Caco-2 (cell line): ENCODE data around the gene PLCXD1. TPM values are rescaled to one million over a fixed set of nuclear protein-coding genes. Genes with fewer than 3 reads are reported as not detected.

Experiments used
- BruUV-seq: library from RNA; stranded (reverse); fragments of 400-500 nt; replicated peaks from 2 replicates; lab custom pipeline; 2021; lab: Mats Ljungman, UMichigan
- CTCF ChIA-PET: fragments of 300-600 bp; sonication (Branson Sonifier 250); formaldehyde crosslinking; loops from one replicate; lab custom pipeline; 2022; ENCODE audit warnings: antibody characterized with exemption; lab: Charles Lee
- POLR2A ChIA-PET: fragments of 300-600 bp; sonication (Branson Sonifier 250); formaldehyde crosslinking; loops from one replicate; lab custom pipeline; 2022; ENCODE audit warnings: antibody characterized with exemption; lab: Charles Lee
- DNase-seq, 2 experiments: peaks; one replicate each; pipeline versions ENCODE4 v3.0.0 to v3.0.0-alpha.2; 2020 to 2022
- H3K27me3 ChIP-seq: replicated peaks from 2 replicates; pipeline ENCODE4 v1.6.0; 2011; ENCODE audit warnings: low read length; ENCODE audit not compliant: control insufficient read depth, insufficient read depth
- H3K36me3 ChIP-seq: 2 replicates; pipeline ENCODE4 v1.5.1; 2011; ENCODE audit warnings: low read length; ENCODE audit not compliant: control insufficient read depth, insufficient read depth
- H3K4me1 ChIP-seq: fragments of 250-450 bp; sonication (Bioruptor Pico); 2 replicates; pipeline ENCODE4 v1.5.1; 2020; ENCODE audit warnings: mild to moderate bottlenecking
- H3K4me3 ChIP-seq: 2 replicates; pipeline ENCODE4 v1.5.1; 2011; ENCODE audit warnings: low read depth, mild to moderate bottlenecking, control low read depth, low read length
- H3K9me3 ChIP-seq: fragments of 250-450 bp; sonication (Bioruptor Pico); 2 replicates; pipeline ENCODE4 v1.5.1; 2020; ENCODE audit warnings: mild to moderate bottlenecking, moderate library complexity
- H3K27ac Mint-ChIP-seq: one replicate; pipeline ENCODE4 v1.8.0; 2022; ENCODE audit warnings: mixed read lengths; ENCODE audit not compliant: unreplicated experiment
- H3K27me3 Mint-ChIP-seq: one replicate; pipeline ENCODE4 v1.8.0; 2022; ENCODE audit warnings: mixed read lengths; ENCODE audit not compliant: insufficient read depth, unreplicated experiment
- H3K36me3 Mint-ChIP-seq: one replicate; pipeline ENCODE4 v1.8.0; 2022; ENCODE audit warnings: mild to moderate bottlenecking, mixed read lengths; ENCODE audit not compliant: insufficient read depth, unreplicated experiment
- H3K4me1 Mint-ChIP-seq: one replicate; pipeline ENCODE4 v1.8.0; 2022; ENCODE audit warnings: low read depth, mixed read lengths; ENCODE audit not compliant: unreplicated experiment
- H3K4me3 Mint-ChIP-seq: one replicate; pipeline ENCODE4 v1.8.0; 2022; ENCODE audit warnings: mild to moderate bottlenecking, moderate library complexity, mixed read lengths; ENCODE audit not compliant: unreplicated experiment
- H3K9me3 Mint-ChIP-seq: one replicate; pipeline ENCODE4 v1.8.0; 2022; ENCODE audit warnings: mixed read lengths; ENCODE audit not compliant: unreplicated experiment
- CTCF ChIP-seq, 2 experiments: fragments of 200-600 bp in 1 of 2; IDR thresholded peaks; 1 replicate in 1 of 2; 2 replicates in 1 of 2; pipeline versions ENCODE4 v1.5.1 to v1.8.0; 2011 to 2022; ENCODE audit warnings: antibody characterized with exemption in 1 of 2, control low read depth in 1 of 2, inconsistent platforms in 1 of 2, low read depth in 1 of 2, low read length in 1 of 2, mild to moderate bottlenecking in 1 of 2, moderate library complexity in 1 of 2; ENCODE audit not compliant: insufficient read depth in 1 of 2, severe bottlenecking in 1 of 2, unreplicated experiment in 1 of 2
- intact Hi-C: fragments of 100-400 bp; cut with micrococcal nuclease; formaldehyde crosslinking; loops from one replicate; pipeline ENCODE4 v1.10.0; 2022; ENCODE audit not compliant: unreplicated experiment
- total RNA-seq: library from RNA; stranded (reverse); gene quantifications from 2 replicates; pipeline ENCODE4 v1.2.3, GENCODE V29; 2022

Gene PLCXD1
- total RNA-seq, 1 experiment from 2014 or later: 53.9 TPM

- H3K4me1 Mint-ChIP-seq: no peaks in the 10 kb centered on the region
- no peaks in the 10 kb centered on the region; the same call in 1 of the 2 replicates for H3K36me3 ChIP-seq
- ChIA-PET POLR2A (no interaction called here), CTCF (no interaction called here)
- peaks cover 7% of the 10 kb centered on the region; the same call in 1 of the 2 replicates for H3K9me3 ChIP-seq
- peaks cover 10% of the 10 kb centered on the region for H3K9me3 Mint-ChIP-seq
- no peaks in the 10 kb centered on the region for H3K4me1 ChIP-seq
- intact Hi-C loops: no loop called here
- no peak for DNase-seq
- no peak overlapping the region for H3K4me3 ChIP-seq
- H3K27ac Mint-ChIP-seq: no peak overlapping the region
- no peaks in the 10 kb centered on the region for H3K27me3 Mint-ChIP-seq
- peaks cover 66% of the 10 kb centered on the region for H3K36me3 Mint-ChIP-seq
- no peaks in the 10 kb centered on the region for H3K27me3 ChIP-seq
- BruUV-seq: no TSS peak
- no peak overlapping the region for H3K4me3 Mint-ChIP-seq
- TF ChIP-seq CTCF (IDR thresholded peaks at IDR 0.05; ENCODE audit: insufficient read depth in 1 of 2, low read depth in 1 of 2, low read length in 1 of 2, severe bottlenecking in 1 of 2, unreplicated experiment in 1 of 2): no peak
These were observed 58.9 kb downstream of the PLCXD1 start for GRCh38 chrX:340121-340520.

- ChIA-PET CTCF (no interaction called here), POLR2A (no interaction called here)
- intact Hi-C loops: no loop called here
- Mint-ChIP-seq H3K4me1 (no peaks in the 10 kb centered on the region), H3K9me3 (peaks cover 10% of the 10 kb centered on the region), H3K4me3 (no peak overlapping the region), H3K27me3 (no peaks in the 10 kb centered on the region), H3K27ac (peak overlapping the region; percentile 86), H3K36me3 (peaks cover 63% of the 10 kb centered on the region)
- no peak for DNase-seq
- Histone ChIP-seq H3K27me3 (no peaks in the 10 kb centered on the region), H3K4me3 (no peak overlapping the region), H3K9me3 (peaks cover 7% of the 10 kb centered on the region; the same call in 1 of the 2 replicates), H3K4me1 (no peaks in the 10 kb centered on the region), H3K36me3 (no peaks in the 10 kb centered on the region; the same call in 1 of the 2 replicates)
- no peak for TF ChIP-seq CTCF (IDR thresholded peaks at IDR 0.05; ENCODE audit: insufficient read depth in 1 of 2, low read depth in 1 of 2, low read length in 1 of 2, severe bottlenecking in 1 of 2, unreplicated experiment in 1 of 2)
- BruUV-seq: no TSS peak
These were observed 59.7 kb downstream of the PLCXD1 start for GRCh38 chrX:340641-341423.

- ChIA-PET POLR2A (no interaction called here), CTCF (no interaction called here)
- Mint-ChIP-seq H3K27me3 (no peaks in the 10 kb centered on the region), H3K4me1 (no peaks in the 10 kb centered on the region), H3K36me3 (peaks cover 58% of the 10 kb centered on the region), H3K9me3 (peaks cover 10% of the 10 kb centered on the region), H3K4me3 (no peak overlapping the region), H3K27ac (peak overlapping the region; percentile 86)
- TF ChIP-seq CTCF (IDR thresholded peaks at IDR 0.05; ENCODE audit: insufficient read depth in 1 of 2, low read depth in 1 of 2, low read length in 1 of 2, severe bottlenecking in 1 of 2, unreplicated experiment in 1 of 2): no peak
- no peak for DNase-seq
- BruUV-seq: no TSS peak
- Histone ChIP-seq H3K27me3 (no peaks in the 10 kb centered on the region), H3K9me3 (peaks cover 7% of the 10 kb centered on the region; the same call in 1 of the 2 replicates), H3K4me3 (no peak overlapping the region), H3K4me1 (no peaks in the 10 kb centered on the region), H3K36me3 (no peaks in the 10 kb centered on the region; the same call in 1 of the 2 replicates)
- intact Hi-C loops: no loop called here
These were observed 60.4 kb downstream of the PLCXD1 start for GRCh38 chrX:341541-342101.
